Lower leg skin (tissue), 3 donors: ENCODE data around the gene KATNAL2.
"Not testable (repeated sequence)": the region's sequence is repeated elsewhere in the genome, so short reads cannot be mapped to it uniquely, and the experiment has no call there.

ENCODE experiments used
- CTCF ChIP-seq, 3 donors: fragments of 450-650 bp; IDR thresholded peaks; one replicate each; pipeline ENCODE4 v1.5.1; 2016; ENCODE audit warnings: antibody characterized with exemption in 3 of 3, mild to moderate bottlenecking in 3 of 3, moderate library complexity in 2 of 3
- POLR2A ChIP-seq, 2 donors: fragments of 450-650 bp; IDR thresholded peaks; one replicate each; pipeline ENCODE4 v1.6.1; 2016 to 2017; ENCODE audit warnings: antibody characterized with exemption in 2 of 2, mild to moderate bottlenecking in 1 of 2, moderate library complexity in 1 of 2

GRCh38 chr18:47028738-47029137 lies 111.3 kb downstream of the KATNAL2 start:
- TF ChIP-seq POLR2A, CTCF (IDR thresholded peaks at IDR 0.05): not testable (repeated sequence)
